Cardiac fibroblast (primary cell): Measurements from ENCODE around the gene ZAR1L.

ENCODE experiments used
- DNase-seq, 2 donors: peaks; one replicate each; pipeline versions ENCODE4 v3.0.0 to v3.0.0-alpha.2; 2010; ENCODE audit warnings: low read depth in 2 of 2
- H3K4me3 ChIP-seq, 2 donors: replicated peaks in 1 of 2; 1 replicate in 1 of 2; 2 replicates in 1 of 2; pipeline ENCODE4 v1.5.1; 2011; ENCODE audit warnings: low read depth in 2 of 2, low read length in 2 of 2, mild to moderate bottlenecking in 2 of 2, moderate library complexity in 1 of 2
- CTCF ChIP-seq: IDR thresholded peaks from one replicate; pipeline ENCODE4 v1.5.1; 2011; ENCODE audit warnings: low read depth, mild to moderate bottlenecking, low read length, inconsistent platforms

ZAR1L gene

DNA sequence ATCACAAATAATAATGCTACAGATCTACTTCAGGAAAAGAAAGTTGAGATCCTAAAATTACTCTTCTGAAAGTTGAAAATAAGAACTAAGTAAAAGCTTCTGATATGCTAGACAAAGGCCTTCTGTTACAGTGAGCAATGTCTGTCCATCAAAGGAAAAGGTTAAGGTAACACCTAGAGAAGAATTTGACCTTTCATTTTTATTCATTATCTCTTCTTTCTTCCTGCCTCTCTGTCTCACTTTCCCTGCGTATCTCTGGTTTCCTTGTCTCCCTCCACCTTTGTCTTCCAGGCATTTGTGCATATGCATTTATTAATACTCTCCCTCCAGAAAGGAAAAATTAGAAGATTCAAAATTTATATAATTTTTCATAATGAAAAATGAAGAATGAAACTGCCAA is 49.0 kb downstream of the ZAR1L start:
- DNase-seq, result no peak
- H3K4me3 ChIP-seq, result no peak overlapping the region
- no peak for TF ChIP-seq CTCF

- H3K4me3 ChIP-seq, result no peak overlapping the region
- TF ChIP-seq CTCF, result no peak
- DNase-seq, result peak in 1 of 2 donors; percentile 68
Measured at GRCh38 chr13:32265726-32266125, 49.4 kb downstream of the ZAR1L start.

DNA sequence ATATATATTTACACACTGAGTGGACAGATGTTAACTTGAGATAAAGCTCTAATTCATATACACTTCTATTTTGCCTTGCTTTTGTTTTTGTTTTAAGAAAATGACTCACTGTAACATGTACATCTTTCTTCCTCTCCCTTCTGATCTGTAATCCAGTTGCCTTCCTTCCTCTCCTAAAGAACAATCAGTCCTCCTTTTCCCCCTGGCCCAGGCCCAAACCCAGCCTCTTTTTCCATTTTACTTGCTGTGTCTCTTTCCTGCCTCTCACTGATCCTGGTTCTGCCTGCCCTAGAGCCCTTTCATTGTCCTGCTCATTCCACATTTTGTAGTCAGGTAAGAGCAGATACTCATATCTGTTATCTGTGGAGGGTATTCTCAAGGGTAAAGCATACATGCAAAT is 50.8 kb downstream of the ZAR1L start:
- no peak for TF ChIP-seq CTCF
- DNase-seq, result peak; percentile 81 to 82
- no peak overlapping the region for H3K4me3 ChIP-seq

DNA sequence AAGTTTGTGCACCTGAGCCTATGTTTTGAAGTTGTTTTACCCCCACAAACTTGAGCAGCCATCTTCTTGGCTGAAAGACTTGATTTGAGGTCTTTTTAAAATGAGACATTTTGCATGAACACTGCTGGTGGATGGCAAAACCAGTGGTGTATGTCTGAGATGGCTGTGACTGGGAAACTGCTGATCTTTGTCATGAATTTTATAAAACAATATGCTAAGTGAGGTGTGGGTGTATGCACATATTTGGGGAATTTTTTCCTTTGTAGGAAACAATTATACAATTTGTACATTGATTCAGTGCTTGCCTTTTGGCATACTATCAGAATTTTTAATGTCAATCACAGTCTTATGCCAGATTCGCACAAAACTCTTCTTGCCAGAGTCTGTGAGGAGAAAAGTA is 52.5 kb downstream of the ZAR1L start:
- no peak overlapping the region for H3K4me3 ChIP-seq
- DNase-seq, result no peak
- TF ChIP-seq CTCF, result no peak

- TF ChIP-seq CTCF, result no peak
- no peak overlapping the region for H3K4me3 ChIP-seq
- no peak for DNase-seq
Measured at GRCh38 chr13:32262165-32262564, 53.0 kb downstream of the ZAR1L start.

DNA sequence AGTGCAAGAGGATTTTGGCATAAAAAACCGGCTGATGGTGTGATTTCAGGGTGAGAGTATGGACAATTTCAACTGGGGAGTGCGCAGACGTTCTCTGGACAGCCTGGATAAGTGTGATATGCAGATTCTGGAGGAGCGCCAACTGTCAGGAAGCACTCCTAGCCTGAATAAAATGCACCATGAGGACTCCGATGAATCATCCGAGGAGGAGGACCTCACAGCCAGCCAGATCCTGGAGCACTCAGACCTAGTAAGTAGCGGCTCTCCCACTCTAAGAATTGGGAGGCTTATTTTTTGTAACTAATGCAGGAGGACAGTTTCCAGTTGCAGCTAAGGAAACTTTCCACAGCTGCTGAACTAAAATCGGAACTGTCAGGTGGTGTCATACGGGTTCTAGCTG is 53.6 kb downstream of the ZAR1L start:
- H3K4me3 ChIP-seq, result no peak overlapping the region
- peak; percentile 91 to 97 for DNase-seq
- TF ChIP-seq CTCF, result no peak

DNA sequence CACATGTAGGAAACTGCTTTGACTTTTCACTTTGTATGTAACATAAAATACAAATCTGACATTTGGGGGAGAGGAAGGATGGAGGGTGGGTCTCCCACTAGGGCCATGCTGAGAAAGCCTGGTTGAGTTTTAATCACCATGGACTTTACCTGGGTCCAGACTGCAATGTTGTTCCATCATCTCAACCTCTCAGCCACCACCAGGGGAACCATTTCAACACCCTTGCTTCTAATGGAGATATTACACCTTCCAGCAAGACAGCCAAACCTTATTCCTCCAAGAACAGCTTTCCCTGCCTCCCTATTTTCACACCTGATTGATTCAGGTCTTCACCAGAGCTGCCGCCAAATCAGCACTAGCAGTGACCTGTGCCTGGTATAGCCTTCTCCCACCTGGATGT is 56.0 kb downstream of the ZAR1L start:
- H3K4me3 ChIP-seq, result no peak overlapping the region
- TF ChIP-seq CTCF, result peak; percentile 19
- no peak for DNase-seq
